GM12878 (cell line): ENCODE measurements around the gene SMCO4. TPM values are rescaled to one million over a fixed set of nuclear protein-coding genes. Genes with fewer than 3 reads are reported as not detected.

ENCODE experiments used
- ATAC-seq: fragments of 200-7000 bp; cut with Tn5 transposase; 3 replicates; pipeline ENCODE4 v1.9.1; 2020; ENCODE audit warnings: mild to moderate bottlenecking, moderate library complexity
- BruUV-seq: library from RNA; stranded (reverse); fragments of 400-500 nt; replicated peaks from 2 replicates; lab custom pipeline; 2021; lab: Mats Ljungman, UMichigan
- CTCF ChIA-PET: fragments of 300-600 bp; sonication (Branson Sonifier 250); formaldehyde crosslinking; extraction: SDS; loops from one replicate; lab custom pipeline; 2021; ENCODE audit warnings: inconsistent platforms; lab: Yijun Ruan, JAX
- POLR2A ChIA-PET: fragments of 350-600 bp; formaldehyde crosslinking; extraction: SDS; loops from one replicate; lab custom pipeline; 2021; ENCODE audit warnings: inconsistent platforms; lab: Charles Lee
- RAD21 ChIA-PET: fragments of 300-600 bp; sonication (Branson Sonifier 250); formaldehyde crosslinking; loops from one replicate; lab custom pipeline; 2023; ENCODE audit warnings: antibody characterized with exemption; ENCODE audit not compliant: unreplicated experiment; lab: Charles Lee
- SMC1A ChIA-PET: fragments of 300-600 bp; sonication (Branson Sonifier 250); formaldehyde crosslinking; loops from one replicate; lab custom pipeline; 2023; ENCODE audit not compliant: unreplicated experiment, uncharacterized antibody; lab: Charles Lee
- DNase-seq: peaks from one replicate; pipeline ENCODE4 v3.0.0-alpha.2; 2011; ENCODE audit warnings: low read depth, low spot score
- FAIRE-seq: peaks from 3 replicates; lab custom pipeline; 2011; peaks lifted over from hg19 to GRCh38; lab: Jason Lieb, UNC
- H2AFZ ChIP-seq: 2 replicates; pipeline ENCODE4 v1.6.0; 2011; ENCODE audit warnings: low read depth, low read length, control low read depth; ENCODE audit not compliant: control insufficient read depth
- H3K27ac ChIP-seq: 2 replicates; pipeline ENCODE4 v1.5.1; 2011; ENCODE audit warnings: control low read depth; ENCODE audit not compliant: control insufficient read depth, insufficient read depth
- H3K27me3 ChIP-seq, 2 experiments: replicated peaks in 1 of 2; 2 replicates each; pipeline versions ENCODE4 v1.6.0 to v1.6.1; 2011; ENCODE audit warnings: low read length in 1 of 2; ENCODE audit not compliant: control insufficient read depth in 2 of 2, insufficient read depth in 2 of 2
- H3K36me3 ChIP-seq, 2 experiments: 2 replicates each; pipeline ENCODE4 v1.5.1; 2011; ENCODE audit warnings: low read length in 1 of 2; ENCODE audit not compliant: control insufficient read depth in 2 of 2, insufficient read depth in 2 of 2
- H3K4me1 ChIP-seq: 2 replicates; pipeline ENCODE4 v1.6.1; 2011; ENCODE audit warnings: mild to moderate bottlenecking, low read length, moderate library complexity, mixed read lengths; ENCODE audit not compliant: control insufficient read depth, insufficient read depth
- H3K4me2 ChIP-seq: 2 replicates; pipeline ENCODE4 v1.6.0; 2011; ENCODE audit warnings: control low read depth; ENCODE audit not compliant: control insufficient read depth, insufficient read depth
- H3K4me3 ChIP-seq: fragments of 200-600 bp; sonication (generic); 2 replicates; pipeline ENCODE4 v1.5.1; 2016
- H3K79me2 ChIP-seq: 2 replicates; pipeline ENCODE4 v1.6.0; 2011; ENCODE audit warnings: low read length; ENCODE audit not compliant: control insufficient read depth, insufficient read depth
- H3K9ac ChIP-seq: 2 replicates; pipeline ENCODE4 v1.8.0; 2011; ENCODE audit warnings: low read length, control low read depth, mixed read lengths; ENCODE audit not compliant: control insufficient read depth, insufficient read depth
- H3K9me3 ChIP-seq: replicated peaks from 3 replicates; pipeline ENCODE4 v1.5.1; 2011; ENCODE audit warnings: mild to moderate bottlenecking, low read length; ENCODE audit not compliant: control insufficient read depth, insufficient read depth
- H4K20me1 ChIP-seq: 2 replicates; pipeline ENCODE4 v1.6.0; 2011; ENCODE audit not compliant: control insufficient read depth, insufficient read depth
- ASH2L ChIP-seq: fragments of 300-600, 200-600 bp; sonication (generic); IDR thresholded peaks from 2 replicates; pipeline ENCODE4 v1.6.1; 2017; ENCODE audit warnings: low read depth, mild to moderate bottlenecking, borderline replicate concordance
- CREB1 ChIP-seq: IDR thresholded peaks from 2 replicates; pipeline ENCODE4 v1.6.1; 2012; ENCODE audit warnings: low read depth, mild to moderate bottlenecking, inconsistent platforms
- E4F1 ChIP-seq: fragments of 450-650 bp; IDR thresholded peaks from 2 replicates; pipeline ENCODE4 v1.6.1; 2018; ENCODE audit warnings: borderline replicate concordance, mild to moderate bottlenecking; ENCODE audit not compliant: partially characterized antibody
- EED ChIP-seq: sonication (generic); IDR thresholded peaks from 2 replicates; pipeline ENCODE4 v1.6.1; 2016; ENCODE audit warnings: antibody characterized with exemption, low read depth
- ETV6 ChIP-seq, 2 experiments: fragments of 450-650 bp in 1 of 2; IDR thresholded peaks in 1 of 2; conservative IDR thresholded peaks in 1 of 2; 2 replicates each; pipeline ENCODE4 v1.6.1; 2014; ENCODE audit warnings: antibody characterized with exemption in 1 of 2, borderline replicate concordance in 1 of 2, low read depth in 1 of 2, mild to moderate bottlenecking in 1 of 2, moderate library complexity in 1 of 2
- GATAD2B ChIP-seq: fragments of 450-650 bp; conservative IDR thresholded peaks from 2 replicates; pipeline ENCODE4 v1.6.1; 2017; ENCODE audit warnings: low read depth, mild to moderate bottlenecking, moderate library complexity
- IKZF1 ChIP-seq: fragments of 450-650 bp; conservative IDR thresholded peaks from 2 replicates; pipeline ENCODE4 v1.6.1; 2017; ENCODE audit warnings: antibody characterized with exemption, mild to moderate bottlenecking
- IKZF2 ChIP-seq, 2 experiments: fragments of 450-650 bp; IDR thresholded peaks; 2 replicates each; pipeline ENCODE4 v1.6.1; 2017; ENCODE audit warnings: mild to moderate bottlenecking in 2 of 2, moderate library complexity in 2 of 2
- MEF2B ChIP-seq: fragments of 450-650 bp; IDR thresholded peaks from 2 replicates; pipeline ENCODE4 v1.6.1; 2018; ENCODE audit warnings: mild to moderate bottlenecking, moderate library complexity; ENCODE audit not compliant: partially characterized antibody, poor library complexity, severe bottlenecking
- RELB ChIP-seq: fragments of 450-650 bp; IDR thresholded peaks from 2 replicates; pipeline ENCODE4 v1.6.1; 2017; ENCODE audit warnings: low read depth, mild to moderate bottlenecking, moderate library complexity
- SRF ChIP-seq, 2 experiments: IDR thresholded peaks; 2 replicates each; pipeline ENCODE4 v1.6.1; 2011; ENCODE audit warnings: low read depth in 2 of 2, low read length in 2 of 2, mild to moderate bottlenecking in 1 of 2, moderate library complexity in 1 of 2
- STAT3 ChIP-seq: IDR thresholded peaks from 2 replicates; pipeline ENCODE4 v1.6.1; 2011; ENCODE audit warnings: low read depth, low read length, improper control_type of control experiment
- ZNF24 ChIP-seq: fragments of 450-650 bp; IDR thresholded peaks from 2 replicates; pipeline ENCODE4 v1.6.1; 2017; ENCODE audit warnings: antibody characterized with exemption, mild to moderate bottlenecking
- WGBS: methylation state at CpG from one replicate; pipeline ENCODE4 v1.1.6; 2016; ENCODE audit warnings: low lambda C conversion rate; ENCODE audit not compliant: insufficient replicate concordance, insufficient coverage; ENCODE audit errors: missing lambda C conversion rate; 5-methylcytosine and 5-hydroxymethylcytosine counted together
- in situ Hi-C: fragments of 300-500 bp; cut with MboI; formaldehyde crosslinking; loops from 9 replicates; pipeline ENCODE4 v1.14.3; 2018; ENCODE audit warnings: mixed read lengths
- intact Hi-C: fragments of 100-400 bp; cut with micrococcal nuclease; formaldehyde crosslinking; loops from one replicate; pipeline ENCODE4 v1.14.2; 2022; ENCODE audit not compliant: unreplicated experiment
- polyA plus RNA-seq, 11 experiments: library from polyadenylated mRNA; depleted of rRNA in 4 of 11; unstranded in 6 of 11; stranded (reverse) in 5 of 11; fragments of >200 nt; fragmentation: Nextera tagmentation in 4 of 11; fragmentation: Illumina TruSeq in 1 of 11; extraction: Ambion mirVana in 4 of 11; extraction: Trizol in 1 of 11; gene quantifications; 1 replicate in 1 of 11; 2 replicates in 10 of 11; pipeline versions ENCODE4 v1.2.1 to v1.2.3, GENCODE V29; 2011 to 2016; ENCODE audit warnings: inconsistent platforms in 2 of 11, missing spikeins in 2 of 11, low read depth in 1 of 11
- total RNA-seq, 4 experiments: library from RNA; depleted of rRNA in 3 of 4; stranded (reverse); fragments of >200 nt in 3 of 4; fragmentation: Illumina TruSeq in 1 of 4; extraction: Trizol in 1 of 4; gene quantifications; 2 replicates each; pipeline versions ENCODE4 v1.2.1 to v1.2.3, GENCODE V29; 2013 to 2021

Gene SMCO4
- total and polyA plus RNA-seq, 10 of the 15 experiments (the other 5 are each of a cell fraction or from before 2014, with no cell fraction given), result 3.6 to 59.9 (median 27.9) TPM

DNA sequence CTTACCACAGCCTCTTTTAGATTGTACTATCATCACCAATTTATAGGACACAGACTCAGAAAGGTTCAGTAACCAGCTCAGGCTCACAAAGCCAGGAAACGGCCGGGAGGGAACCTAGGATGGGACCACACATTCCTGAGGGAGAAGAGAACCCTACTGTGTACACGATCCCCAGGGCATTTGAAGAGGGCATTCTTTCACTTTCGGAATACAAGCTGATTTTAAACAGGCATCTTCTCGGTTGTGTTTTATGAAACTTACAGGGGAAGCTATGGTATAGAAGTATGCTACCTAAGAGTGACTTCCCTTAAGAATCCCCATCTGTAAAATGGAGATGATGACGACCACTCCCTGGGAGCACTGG, 19.0 kb downstream of the SMCO4 start:
- DNase-seq (no peak), ATAC-seq (peak; percentile 50), FAIRE-seq (no peak)
- peak overlapping the region; percentile 67 for H3K9ac ChIP-seq
- ChIA-PET POLR2A (interaction anchor here (1.4 to 12.8 kb wide), 3 partner anchors 10 to 217 kb away, joined by 7 to 191 read pairs (median 95); partner anchors contain the start of genes C11orf54, SMCO4 and TAF1D), RAD21 (interaction anchor here (1.0 to 15.4 kb wide), 8 partner anchors 9 to 286 kb away, joined by 3 to 299 read pairs (median 4); partner anchors contain the start of gene SMCO4), CTCF (interaction anchor here (1.1 to 5.6 kb wide), 7 partner anchors 9 to 98 kb away, joined by 3 to 35 read pairs (median 16); no protein-coding TSS in a partner anchor), SMC1A (interaction anchor here (0.9 to 20.1 kb wide), 6 partner anchors 11 to 140 kb away, joined by 3 to 275 read pairs (median 4); no protein-coding TSS in a partner anchor)
- H3K79me2 ChIP-seq, result peaks cover 73% of the 10 kb centered on the region
- H3K27ac ChIP-seq, result peak overlapping the region; percentile 94
- H3K36me3 ChIP-seq, result no peaks in the 10 kb centered on the region; a peak in 1 of 4 replicates
- peak overlapping the region; percentile 96 for H3K4me2 ChIP-seq
- no peaks in the 10 kb centered on the region for H3K27me3 ChIP-seq
- BruUV-seq, result no TSS peak
- 2% methylated on average over 6 of the region's 6 CpGs for WGBS
- H3K4me3 ChIP-seq, result peak overlapping the region; percentile 56
- in situ Hi-C loops (no loop called here), intact Hi-C loops (loop anchor here (10.0 kb wide), 1 partner anchor 1731 kb away; no protein-coding TSS in a partner anchor)
- H3K4me1 ChIP-seq, result peaks cover 77% of the 10 kb centered on the region
- H4K20me1 ChIP-seq, result no peaks in the 10 kb centered on the region
- no peaks in the 10 kb centered on the region for H3K9me3 ChIP-seq
- no peak for TF ChIP-seq E4F1
- TF ChIP-seq GATAD2B, result peak; percentile 36; the same call in 1 of the 2 replicates
- peak; percentile 54 for TF ChIP-seq IKZF1
- TF ChIP-seq MEF2B, result peak; percentile 88
- TF ChIP-seq ASH2L, result 0 out of 2 replicates have a peak, but pooled peaks have one; percentile 52
- peak; percentile 62; the same call in 1 of the 2 replicates for TF ChIP-seq RELB
- no peak for TF ChIP-seq SRF (IDR thresholded peaks at IDR 0.05; ENCODE audit: low read depth in 2 of 2, low read length in 2 of 2)
- TF ChIP-seq CREB1, result 0 out of 2 replicates have a peak, but pooled peaks have one; percentile 0
- peak; percentile 71 for TF ChIP-seq EED
- peak; percentile 57 to 60; a peak in 1 of 4 replicates for TF ChIP-seq IKZF2 (IDR thresholded peaks at IDR 0.05)
- no peak for TF ChIP-seq ETV6 (conservative IDR thresholded peaks at IDR 0.05 in 1 of 2, IDR thresholded peaks at IDR 0.05 in 1 of 2; ENCODE audit: borderline replicate concordance in 1 of 2, low read depth in 1 of 2)
- no peak for TF ChIP-seq STAT3
- TF ChIP-seq ZNF24, result no peak
- TF ChIP-seq, all 136 proteins: peak for 8
- H2AFZ ChIP-seq, result peak overlapping the region; percentile 74
